Gastrocnemius medialis (tissue), 4 donors: ENCODE data around the gene LRMDA.

Experiments used
- CTCF ChIP-seq, 5 experiments: fragments of 450-650 bp in 3 of 5; fragments of 200-600 bp in 2 of 5; sonication (generic) in 2 of 5; IDR thresholded peaks in 4 of 5; conservative IDR thresholded peaks in 1 of 5; 1 replicate in 4 of 5; 2 replicates in 1 of 5; pipeline ENCODE4 v1.5.1; 2016 to 2019; ENCODE audit warnings: antibody characterized with exemption in 5 of 5, mild to moderate bottlenecking in 3 of 5, moderate library complexity in 3 of 5
- POLR2A ChIP-seq, 2 donors: fragments of 450-650 bp; IDR thresholded peaks; one replicate each; pipeline ENCODE4 v1.6.1; 2017; ENCODE audit warnings: antibody characterized with exemption in 2 of 2, mild to moderate bottlenecking in 2 of 2, moderate library complexity in 2 of 2

- TF ChIP-seq CTCF (IDR thresholded peaks at IDR 0.05 in 4 of 5, conservative IDR thresholded peaks at IDR 0.05 in 1 of 5): no peak
- no peak for TF ChIP-seq POLR2A (IDR thresholded peaks at IDR 0.05)
These were observed 585.8 kb downstream of the LRMDA start for GRCh38 chr10:76017026-76017732.
